RWPE2 (cell line): Measurements from ENCODE around the gene FAM131A.

Experiments
- ATAC-seq: fragments of 200-7000 bp; cut with Tn5 transposase; 3 replicates; pipeline ENCODE4 v1.9.1; 2021; ENCODE audit warnings: low read depth
- DNase-seq: peaks from one replicate; pipeline ENCODE4 v3.0.0-alpha.2; 2020; ENCODE audit warnings: low spot score
- H3K27ac ChIP-seq: fragments of 450-650 bp; 2 replicates; pipeline ENCODE4 v1.5.1; 2017; ENCODE audit warnings: mild to moderate bottlenecking; ENCODE audit not compliant: poor library complexity, severe bottlenecking
- H3K27me3 ChIP-seq: fragments of 250-450 bp; sonication (Bioruptor Pico); 2 replicates; pipeline ENCODE4 v1.5.1; 2021; ENCODE audit warnings: mild to moderate bottlenecking, moderate library complexity; ENCODE audit not compliant: insufficient read depth, poor library complexity, severe bottlenecking
- H3K36me3 ChIP-seq: fragments of 250-450 bp; sonication (Bioruptor Pico); 2 replicates; pipeline ENCODE4 v1.5.1; 2020; ENCODE audit warnings: low read depth, mild to moderate bottlenecking, moderate library complexity
- H3K4me1 ChIP-seq: fragments of 250-450 bp; sonication (Bioruptor Pico); 2 replicates; pipeline ENCODE4 v1.5.1; 2021; ENCODE audit warnings: mild to moderate bottlenecking, moderate library complexity; ENCODE audit not compliant: insufficient read depth, poor library complexity, severe bottlenecking
- H3K4me3 ChIP-seq: fragments of 250-450 bp; sonication (Bioruptor Pico); 2 replicates; pipeline ENCODE4 v1.5.1; 2021; ENCODE audit warnings: mild to moderate bottlenecking, moderate library complexity; ENCODE audit not compliant: severe bottlenecking
- H3K9me3 ChIP-seq: fragments of 250-450 bp; sonication (Bioruptor Pico); 2 replicates; pipeline ENCODE4 v1.5.1; 2021; ENCODE audit warnings: mild to moderate bottlenecking, moderate library complexity; ENCODE audit not compliant: severe bottlenecking
- TF ChIP-seq, protein P1 (sequence below): fragments of 450-650 bp; IDR thresholded peaks from one replicate; pipeline ENCODE4 v1.5.1; 2017; ENCODE audit warnings: mild to moderate bottlenecking, moderate library complexity; ENCODE audit not compliant: poor library complexity, severe bottlenecking

The FAM131A gene

DNA sequence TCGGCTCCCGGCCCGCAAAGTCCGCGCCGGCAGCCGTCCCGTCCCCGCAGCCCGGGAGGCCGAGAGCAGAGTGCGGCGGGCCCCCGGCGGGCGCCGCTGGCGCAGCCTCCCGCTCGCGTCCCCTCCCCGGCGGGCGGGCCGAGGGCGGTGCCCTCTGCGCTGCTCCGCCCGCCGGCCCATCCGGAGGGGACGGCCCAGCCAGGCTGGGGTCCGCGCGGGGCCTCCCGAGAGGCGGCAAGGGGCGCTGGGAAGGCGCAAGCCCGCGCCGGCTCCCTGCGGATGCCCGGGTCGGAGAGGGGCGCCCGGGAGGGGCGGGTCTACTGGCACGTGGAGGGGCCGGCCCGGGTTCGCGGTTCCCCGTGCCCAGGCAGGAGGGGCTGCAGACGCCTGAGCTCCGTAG, 24.1 kb downstream of the FAM131A start, which contains the start of the genes CLCN2 and POLR2H:
Gene CLCN2 (minus strand): TSS at position 74 of the 400 bp plus-strand sequence. CDS start 126 bp downstream, outside the sequence.
Gene POLR2H (plus strand): TSS at position 179 of the 400 bp plus-strand sequence. CDS start 1,783 bp downstream, outside the sequence.
- peaks cover 8% of the 10 kb centered on the region for H3K4me1 ChIP-seq
- H3K4me3 ChIP-seq, result peak within 1 kb of the TSS; percentile 88
- no peaks in the 10 kb centered on the region for H3K27me3 ChIP-seq
- peaks cover 22% of the 10 kb centered on the region for H3K36me3 ChIP-seq
- ATAC-seq, result peak; percentile 48
- peak; percentile 72 for DNase-seq
- TF ChIP-seq, protein P1, sequence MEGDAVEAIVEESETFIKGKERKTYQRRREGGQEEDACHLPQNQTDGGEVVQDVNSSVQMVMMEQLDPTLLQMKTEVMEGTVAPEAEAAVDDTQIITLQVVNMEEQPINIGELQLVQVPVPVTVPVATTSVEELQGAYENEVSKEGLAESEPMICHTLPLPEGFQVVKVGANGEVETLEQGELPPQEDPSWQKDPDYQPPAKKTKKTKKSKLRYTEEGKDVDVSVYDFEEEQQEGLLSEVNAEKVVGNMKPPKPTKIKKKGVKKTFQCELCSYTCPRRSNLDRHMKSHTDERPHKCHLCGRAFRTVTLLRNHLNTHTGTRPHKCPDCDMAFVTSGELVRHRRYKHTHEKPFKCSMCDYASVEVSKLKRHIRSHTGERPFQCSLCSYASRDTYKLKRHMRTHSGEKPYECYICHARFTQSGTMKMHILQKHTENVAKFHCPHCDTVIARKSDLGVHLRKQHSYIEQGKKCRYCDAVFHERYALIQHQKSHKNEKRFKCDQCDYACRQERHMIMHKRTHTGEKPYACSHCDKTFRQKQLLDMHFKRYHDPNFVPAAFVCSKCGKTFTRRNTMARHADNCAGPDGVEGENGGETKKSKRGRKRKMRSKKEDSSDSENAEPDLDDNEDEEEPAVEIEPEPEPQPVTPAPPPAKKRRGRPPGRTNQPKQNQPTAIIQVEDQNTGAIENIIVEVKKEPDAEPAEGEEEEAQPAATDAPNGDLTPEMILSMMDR, result no peak
- H3K27ac ChIP-seq, result peak within 1 kb of the TSS; percentile 94
- H3K9me3 ChIP-seq, result no peaks in the 10 kb centered on the region

- ATAC-seq, result peak; percentile 32
- H3K27me3 ChIP-seq, result no peaks in the 10 kb centered on the region
- peak; percentile 82 for DNase-seq
- H3K4me1 ChIP-seq, result peaks cover 8% of the 10 kb centered on the region
- H3K4me3 ChIP-seq, result peak overlapping the region; percentile 88
- no peaks in the 10 kb centered on the region for H3K9me3 ChIP-seq
- H3K27ac ChIP-seq, result peak overlapping the region; percentile 94
- TF ChIP-seq, protein P1, result no peak
- H3K36me3 ChIP-seq, result peaks cover 28% of the 10 kb centered on the region
These were observed 24.7 kb downstream of the FAM131A start for GRCh38 chr3:184361932-184362667.

- TF ChIP-seq, protein P1, result peak; percentile 54
- Histone ChIP-seq H3K9me3 (no peaks in the 10 kb centered on the region), H3K27me3 (no peaks in the 10 kb centered on the region), H3K4me3 (peak overlapping the region; percentile 88), H3K36me3 (peaks cover 36% of the 10 kb centered on the region), H3K4me1 (peaks cover 8% of the 10 kb centered on the region), H3K27ac (peak overlapping the region; percentile 94)
- ATAC-seq (peak; percentile 73), DNase-seq (peak; percentile 98)
These were observed 25.5 kb downstream of the FAM131A start for GRCh38 chr3:184362668-184363546.

DNA sequence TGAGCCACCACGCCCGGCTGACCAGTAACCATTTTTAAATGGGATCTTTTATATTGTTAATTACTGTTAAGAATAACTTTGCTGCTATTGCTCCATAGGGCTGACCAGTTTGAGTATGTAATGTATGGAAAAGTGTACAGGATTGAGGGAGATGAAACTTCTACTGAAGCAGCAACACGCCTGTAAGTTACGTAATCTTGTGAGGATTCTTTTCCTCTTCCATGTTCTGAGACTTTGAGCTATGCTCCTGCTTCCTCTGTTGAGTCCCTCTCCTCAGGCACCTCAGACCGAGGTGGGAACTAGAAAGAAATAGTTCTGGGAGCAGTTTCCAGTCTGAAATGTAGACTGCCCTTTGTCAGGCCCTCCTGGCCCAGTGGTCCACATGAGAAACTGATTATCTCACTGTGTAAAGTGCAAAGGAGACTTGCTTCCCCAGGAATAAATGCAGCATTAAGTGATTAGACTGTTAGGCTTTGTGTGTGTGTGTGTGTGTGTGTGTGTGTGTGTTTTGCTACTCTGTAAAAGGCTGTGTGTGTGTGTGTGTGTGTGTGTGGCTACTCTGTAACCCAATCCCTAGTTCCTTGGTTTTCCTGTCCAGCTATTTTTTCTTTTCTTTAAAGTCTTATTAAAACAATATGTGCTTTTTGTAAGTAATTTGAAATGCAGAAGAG, 29.4 kb downstream of the FAM131A start:
- Histone ChIP-seq H3K36me3 (peaks cover 58% of the 10 kb centered on the region), H3K27me3 (no peaks in the 10 kb centered on the region), H3K4me1 (peaks cover 8% of the 10 kb centered on the region), H3K9me3 (no peaks in the 10 kb centered on the region), H3K27ac (no peak overlapping the region), H3K4me3 (no peak overlapping the region)
- no peak for DNase-seq
- no peak for ATAC-seq
- TF ChIP-seq, protein P1, result no peak
